NK-92 (cell line): ENCODE data around the gene MICA.
"Not testable (repeated sequence)": the region's sequence is repeated elsewhere in the genome, so short reads cannot be mapped to it uniquely, and the experiment has no call there.

Experiments used
- DNase-seq: peaks from one replicate; lab custom pipeline; 2025; ENCODE audit not compliant: unreplicated experiment; lab: John Stamatoyannopoulos, UW

MICA gene

DNA sequence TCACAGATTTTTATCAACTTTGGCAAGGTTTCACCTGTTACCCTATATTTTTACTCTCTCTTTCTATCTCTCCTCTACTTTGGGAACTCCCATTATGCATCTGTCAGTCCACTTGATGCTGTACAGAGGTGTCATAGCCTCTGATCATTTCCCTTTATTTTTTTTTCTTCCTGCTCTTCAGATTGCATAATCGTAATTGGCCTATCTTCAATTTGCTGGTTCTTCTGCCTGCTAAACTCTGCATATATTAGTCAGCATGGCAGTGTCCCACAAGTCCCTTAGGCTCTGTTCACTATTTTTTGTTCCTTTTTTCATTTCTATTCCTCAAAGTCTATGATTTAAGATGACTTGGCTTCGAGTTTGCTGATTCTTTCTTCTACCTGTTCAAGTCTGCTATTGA, 49.9 kb downstream of the MICA start:
- DNase-seq: no peak

DNA sequence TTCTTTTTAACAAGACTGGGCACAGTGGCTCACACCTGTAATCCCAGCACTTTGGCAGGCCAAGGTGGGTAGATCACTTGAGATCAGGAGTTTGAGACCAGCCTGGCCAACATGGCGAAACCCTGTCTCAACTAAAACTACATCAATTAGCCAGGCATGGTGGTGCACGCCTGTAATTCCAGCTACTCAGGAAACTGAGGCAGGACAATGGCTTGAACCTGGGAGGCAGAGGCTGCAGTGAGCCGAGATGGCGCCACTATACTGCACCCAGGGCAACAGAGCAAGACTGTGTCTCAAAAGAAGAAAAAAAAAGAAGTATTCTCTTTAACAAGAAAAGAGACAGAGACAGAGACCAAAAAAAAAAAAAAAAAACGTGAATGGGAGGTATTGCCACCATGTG, 56.5 kb downstream of the MICA start:
- DNase-seq: not testable (repeated sequence)

DNA sequence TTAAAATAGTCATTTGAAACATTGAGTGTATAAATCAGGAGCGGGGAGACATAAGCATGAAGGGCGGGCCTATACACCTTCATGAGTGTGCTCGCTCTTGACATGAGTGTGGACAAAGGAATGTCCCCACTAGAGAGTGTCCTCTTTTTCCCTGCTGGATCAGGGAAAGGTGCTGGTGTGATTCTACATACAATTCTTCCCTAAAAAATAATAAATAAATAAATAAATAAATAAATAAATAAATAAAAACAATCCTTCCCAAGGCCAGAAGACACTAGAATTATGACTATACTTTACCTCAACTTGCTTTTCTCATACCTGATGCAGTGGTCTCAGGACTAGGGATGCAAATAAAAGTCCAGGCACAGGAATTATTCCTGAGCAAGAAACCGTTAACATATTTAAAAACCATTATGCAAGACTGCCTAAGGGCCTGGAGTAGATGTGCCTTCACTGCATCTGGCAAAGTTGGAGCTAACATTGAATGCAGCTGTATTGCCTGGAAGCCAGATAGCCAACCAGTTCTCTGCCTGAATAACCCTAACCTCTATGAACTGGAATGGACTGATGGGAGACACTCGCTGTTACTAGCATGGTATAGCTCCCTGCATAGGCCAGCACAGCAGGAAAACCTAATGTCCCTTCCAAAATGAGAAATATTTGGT, 57.1 kb downstream of the MICA start:
- no peak for DNase-seq

DNA sequence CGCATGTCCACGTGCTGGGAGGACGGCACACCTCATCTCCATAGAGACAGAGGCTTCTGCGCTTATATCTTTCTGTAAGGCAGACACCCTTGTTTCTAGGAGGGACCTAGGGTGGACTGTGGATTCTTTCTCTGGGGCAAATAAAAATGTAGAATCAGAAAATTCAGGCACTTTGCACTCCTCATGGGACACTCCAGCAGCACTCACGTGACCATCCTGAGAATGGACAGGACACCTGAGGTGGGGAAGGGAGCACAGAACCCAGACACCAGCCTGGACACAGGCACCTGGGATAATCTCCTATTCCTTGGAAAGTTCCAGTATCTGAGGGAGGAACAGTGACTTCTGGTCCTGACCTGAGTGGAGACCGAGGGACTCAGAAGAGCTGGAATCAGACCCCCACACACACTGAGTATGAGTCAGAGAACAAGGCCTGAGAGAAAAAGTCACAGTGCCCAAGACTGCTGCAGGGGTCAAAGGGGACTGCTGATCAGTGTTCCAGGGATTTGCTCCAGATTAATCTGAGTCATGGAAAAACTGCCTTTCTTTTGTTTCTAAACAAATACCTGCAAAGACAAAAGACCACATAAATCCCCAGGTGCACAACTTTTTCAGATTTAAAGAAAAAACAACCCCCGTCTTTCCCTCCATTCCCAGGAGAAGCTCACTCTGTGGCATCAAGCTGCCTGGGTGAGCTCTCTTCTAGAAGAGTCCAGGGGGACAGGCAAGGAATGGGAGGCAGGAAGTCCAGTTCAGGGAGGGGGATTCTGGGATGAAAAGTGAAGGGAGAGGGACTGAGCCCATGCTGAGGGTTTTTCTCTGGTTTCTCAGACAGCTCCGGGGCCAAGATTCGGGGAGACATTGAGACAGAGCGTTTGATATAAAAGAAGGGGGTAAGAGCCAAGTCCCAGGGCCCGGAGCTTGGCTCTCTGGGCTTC, 58.9 kb downstream of the MICA start:
- no peak for DNase-seq

DNA sequence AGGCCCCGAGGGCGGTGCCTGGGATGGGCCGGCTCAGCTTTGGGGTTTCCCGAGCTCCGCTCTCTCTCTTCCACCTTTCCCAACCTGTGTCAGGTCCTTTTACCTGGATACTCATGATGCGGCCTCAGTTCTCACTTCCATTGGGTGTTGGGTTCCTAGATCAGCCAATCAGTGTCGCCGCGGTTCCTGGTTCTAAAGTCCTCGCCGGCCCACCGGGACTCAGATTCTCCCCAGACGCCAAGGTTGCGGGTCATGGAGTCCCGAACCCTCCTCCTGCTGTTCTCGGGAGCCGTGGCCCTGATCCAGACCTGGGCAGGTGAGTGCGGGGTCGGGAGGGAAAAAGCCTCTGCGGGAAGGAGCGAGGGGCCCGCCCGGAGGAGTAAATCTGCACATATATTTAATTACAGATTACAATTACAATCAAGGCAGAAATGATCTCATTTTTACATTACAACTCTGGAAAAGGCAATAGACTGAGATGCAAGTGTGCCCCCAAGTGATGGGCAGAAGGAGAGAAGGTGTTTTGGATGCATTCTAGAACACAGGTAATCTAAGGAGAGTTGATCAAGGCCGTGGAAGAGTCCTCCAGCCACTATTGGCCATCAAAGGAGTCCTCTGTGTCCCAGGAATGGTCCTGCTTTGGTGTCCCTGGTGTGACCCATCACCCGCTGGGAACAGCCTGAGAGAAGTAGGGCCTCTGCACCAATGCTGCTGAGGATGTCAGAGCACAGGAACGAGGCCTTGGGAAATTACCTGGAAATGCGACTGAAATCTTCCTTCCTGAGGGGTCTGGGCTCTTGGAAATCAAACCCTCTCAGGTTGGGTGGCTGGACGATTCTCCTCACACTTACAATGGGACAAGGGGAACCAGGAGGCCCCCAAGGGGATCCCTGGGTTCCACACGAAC, 59.8 kb downstream of the MICA start:
- DNase-seq: peak; percentile 77

DNA sequence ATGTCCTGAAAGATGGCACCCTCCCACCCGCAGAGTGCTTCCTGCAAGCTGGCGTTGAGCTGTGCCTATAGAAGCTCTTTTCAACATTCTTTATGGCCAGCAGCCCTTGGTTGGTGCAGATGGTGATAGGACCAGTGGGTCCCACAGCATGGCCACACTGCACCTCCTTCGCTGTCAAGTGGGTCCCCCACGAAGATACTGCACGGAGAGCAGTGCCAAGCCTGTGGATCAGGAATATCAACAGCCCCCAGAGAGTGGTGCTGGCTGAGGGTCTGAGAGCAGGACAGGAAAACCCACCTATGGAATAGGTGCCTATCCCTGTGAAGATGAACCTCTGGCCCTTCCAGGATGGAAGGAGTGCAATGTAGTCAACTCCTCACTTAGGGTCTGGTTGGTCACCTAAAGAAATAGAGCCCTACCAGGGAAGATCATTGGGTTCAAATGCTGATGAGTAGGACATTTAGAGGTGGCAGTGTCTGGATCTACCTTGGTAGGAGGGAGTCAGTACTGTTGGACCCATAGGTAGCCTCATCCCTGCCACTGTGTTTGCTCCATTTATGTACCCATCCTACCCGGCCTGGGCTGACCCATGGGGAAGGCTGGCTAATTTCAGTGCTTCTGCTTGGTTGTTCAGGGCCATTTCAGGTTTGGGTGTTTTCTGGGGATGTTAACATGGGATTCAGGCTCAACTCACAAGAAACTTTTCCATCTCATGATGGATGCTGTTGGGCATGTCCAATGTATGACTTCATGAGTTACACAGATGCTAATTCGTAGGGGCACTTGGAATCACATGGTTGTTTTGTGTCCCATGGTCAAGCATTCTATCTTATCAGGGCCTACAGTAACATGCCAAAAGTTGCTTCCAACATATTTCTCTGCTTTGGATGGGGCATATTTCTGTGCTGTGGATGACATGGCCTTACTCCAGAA, 61.1 kb downstream of the MICA start:
- no peak for DNase-seq
